CD4-positive, alpha-beta T cell (primary cell): ENCODE measurements around the gene KCNQ1. TPM values are rescaled to one million over a fixed set of nuclear protein-coding genes. Genes with fewer than 3 reads are reported as not detected.

Experiments used
- ATAC-seq: fragments of 200-7000 bp; cut with Tn5 transposase; one replicate; pipeline ENCODE4 v1.10.0; 2022; ENCODE audit warnings: mild to moderate bottlenecking; ENCODE audit not compliant: poor library complexity
- CTCF ChIA-PET: fragments of 350-600 bp; sonication (Branson Sonifier 250); formaldehyde crosslinking; loops from one replicate; lab custom pipeline; 2021; ENCODE audit warnings: antibody characterized with exemption, inconsistent platforms; lab: Charles Lee
- POLR2A ChIA-PET: fragments of 350-600 bp; sonication (Branson Sonifier 250); formaldehyde crosslinking; loops from one replicate; lab custom pipeline; 2021; ENCODE audit warnings: antibody characterized with exemption, inconsistent platforms; lab: Charles Lee
- DNase-seq, 14 experiments: peaks; one replicate each; pipeline ENCODE4 v3.0.0-alpha.2; 2013 to 2020; ENCODE audit warnings: mixed read lengths in 2 of 14
- H3K27ac ChIP-seq, 2 donors: one replicate each; pipeline versions ENCODE4 v1.5.1 to v1.7.0; 2013; ENCODE audit warnings: low read length in 2 of 2, low read depth in 1 of 2, mild to moderate bottlenecking in 1 of 2
- H3K27me3 ChIP-seq, 2 experiments: 1 replicate in 1 of 2; 2 replicates in 1 of 2; pipeline versions ENCODE4 v1.6.1 to v1.7.0; 2013; ENCODE audit warnings: low read length in 2 of 2, control low read depth in 1 of 2, mild to moderate bottlenecking in 1 of 2, moderate library complexity in 1 of 2; ENCODE audit not compliant: insufficient read depth in 2 of 2, control insufficient read depth in 1 of 2
- H3K36me3 ChIP-seq: one replicate; pipeline ENCODE4 v1.6.1; 2013; ENCODE audit warnings: low read length, control low read depth; ENCODE audit not compliant: insufficient read depth
- H3K4me1 ChIP-seq: one replicate; pipeline ENCODE4 v1.6.1; 2013; ENCODE audit warnings: low read length, control low read depth; ENCODE audit not compliant: insufficient read depth
- H3K4me3 ChIP-seq: one replicate; pipeline ENCODE4 v1.5.1; 2013; ENCODE audit warnings: mild to moderate bottlenecking, low read length, moderate library complexity
- H3K9me3 ChIP-seq, 2 experiments: 1 replicate in 1 of 2; 2 replicates in 1 of 2; pipeline versions ENCODE4 v1.6.1 to v1.7.0; 2013; ENCODE audit warnings: low read length in 2 of 2, mild to moderate bottlenecking in 2 of 2, control low read depth in 1 of 2, moderate library complexity in 1 of 2; ENCODE audit not compliant: control insufficient read depth in 1 of 2, insufficient read depth in 1 of 2
- H3K27ac Mint-ChIP-seq: one replicate; pipeline ENCODE4 v1.8.0; 2020; ENCODE audit warnings: mixed read lengths
- H3K27me3 Mint-ChIP-seq: one replicate; pipeline ENCODE4 v1.8.0; 2021; ENCODE audit warnings: mixed read lengths
- H3K36me3 Mint-ChIP-seq: one replicate; pipeline ENCODE4 v1.8.0; 2021; ENCODE audit warnings: low read depth, mixed read lengths
- H3K4me1 Mint-ChIP-seq: one replicate; pipeline ENCODE4 v1.8.0; 2021; ENCODE audit warnings: low read depth, mixed read lengths
- H3K4me3 Mint-ChIP-seq: one replicate; pipeline ENCODE4 v1.8.0; 2020; ENCODE audit warnings: mild to moderate bottlenecking, mixed read lengths
- H3K9me3 Mint-ChIP-seq: one replicate; pipeline ENCODE4 v1.8.0; 2020; ENCODE audit warnings: mixed read lengths
- intact Hi-C, 2 experiments: fragments of 100-400 bp; cut with DNase I in 1 of 2; cut with micrococcal nuclease in 1 of 2; formaldehyde crosslinking; loops; one replicate each; pipeline versions ENCODE4 v1.15.1 to v1.9.0; 2023 to 2025; cut with DNase I, micrococcal nuclease
- total RNA-seq, 174 experiments: library from RNA in 2 of 174; stranded (reverse) in 2 of 174; gene quantifications; one replicate each; pipeline ENCODE4 v1.2.3 and lab custom pipeline; 2021 to 2026
- TF ChIP-seq, protein P1 (sequence below): fragments of 200-600 bp; IDR thresholded peaks from one replicate; pipeline ENCODE4 v1.8.0; 2022; ENCODE audit warnings: antibody characterized with exemption, mild to moderate bottlenecking

The KCNQ1 gene
- total RNA-seq, 2 experiments from 2014 or later = 31.3 to 33.1 TPM

DNA sequence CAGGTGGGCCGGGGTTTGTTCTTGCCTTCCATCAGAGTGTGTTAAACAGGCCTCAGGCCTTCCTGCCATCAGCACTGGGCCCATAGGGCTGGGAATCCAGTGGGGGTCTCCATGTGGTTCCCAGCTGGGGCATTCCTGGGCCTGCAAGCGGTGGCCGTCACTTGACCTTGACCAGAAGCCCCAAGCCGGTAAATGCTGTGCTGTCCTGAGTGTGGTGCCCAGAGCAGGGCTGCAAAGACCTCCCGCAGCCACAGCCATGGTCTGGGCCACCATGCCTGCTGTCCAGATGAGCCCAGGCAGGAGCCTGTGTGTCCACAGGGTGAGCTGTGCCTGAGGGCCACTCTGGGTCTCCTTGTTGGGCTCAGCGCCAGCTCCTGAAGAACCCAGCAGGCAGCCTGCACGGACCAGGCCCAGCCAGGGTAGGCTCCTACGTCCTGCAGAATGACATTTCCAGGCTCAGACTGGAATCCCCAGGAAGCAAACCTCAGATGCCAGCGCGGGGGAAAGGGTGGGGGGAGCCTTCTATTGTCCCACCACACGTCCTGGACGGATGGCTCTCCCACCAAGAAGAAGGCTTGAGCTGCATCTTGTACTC lies 137.6 kb downstream of the KCNQ1 start:
- Mint-ChIP-seq H3K4me1 (no peaks in the 10 kb centered on the region), H3K9me3 (no peaks in the 10 kb centered on the region), H3K27ac (no peak overlapping the region), H3K4me3 (no peak overlapping the region), H3K36me3 (peaks cover 5% of the 10 kb centered on the region), H3K27me3 (no peaks in the 10 kb centered on the region)
- intact Hi-C loops = no loop called here
- DNase-seq (no peak), ATAC-seq (no peak)
- Histone ChIP-seq H3K36me3 (peaks cover 8% of the 10 kb centered on the region), H3K4me3 (no peak overlapping the region), H3K27me3 (no peaks in the 10 kb centered on the region), H3K27ac (no peak overlapping the region), H3K4me1 (no peaks in the 10 kb centered on the region), H3K9me3 (peaks cover 0 to 4% of the 10 kb centered on the region in 2 experiments)
- ChIA-PET CTCF (no interaction called here), POLR2A (no interaction called here)
- TF ChIP-seq, protein P1, sequence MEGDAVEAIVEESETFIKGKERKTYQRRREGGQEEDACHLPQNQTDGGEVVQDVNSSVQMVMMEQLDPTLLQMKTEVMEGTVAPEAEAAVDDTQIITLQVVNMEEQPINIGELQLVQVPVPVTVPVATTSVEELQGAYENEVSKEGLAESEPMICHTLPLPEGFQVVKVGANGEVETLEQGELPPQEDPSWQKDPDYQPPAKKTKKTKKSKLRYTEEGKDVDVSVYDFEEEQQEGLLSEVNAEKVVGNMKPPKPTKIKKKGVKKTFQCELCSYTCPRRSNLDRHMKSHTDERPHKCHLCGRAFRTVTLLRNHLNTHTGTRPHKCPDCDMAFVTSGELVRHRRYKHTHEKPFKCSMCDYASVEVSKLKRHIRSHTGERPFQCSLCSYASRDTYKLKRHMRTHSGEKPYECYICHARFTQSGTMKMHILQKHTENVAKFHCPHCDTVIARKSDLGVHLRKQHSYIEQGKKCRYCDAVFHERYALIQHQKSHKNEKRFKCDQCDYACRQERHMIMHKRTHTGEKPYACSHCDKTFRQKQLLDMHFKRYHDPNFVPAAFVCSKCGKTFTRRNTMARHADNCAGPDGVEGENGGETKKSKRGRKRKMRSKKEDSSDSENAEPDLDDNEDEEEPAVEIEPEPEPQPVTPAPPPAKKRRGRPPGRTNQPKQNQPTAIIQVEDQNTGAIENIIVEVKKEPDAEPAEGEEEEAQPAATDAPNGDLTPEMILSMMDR = no peak

DNA sequence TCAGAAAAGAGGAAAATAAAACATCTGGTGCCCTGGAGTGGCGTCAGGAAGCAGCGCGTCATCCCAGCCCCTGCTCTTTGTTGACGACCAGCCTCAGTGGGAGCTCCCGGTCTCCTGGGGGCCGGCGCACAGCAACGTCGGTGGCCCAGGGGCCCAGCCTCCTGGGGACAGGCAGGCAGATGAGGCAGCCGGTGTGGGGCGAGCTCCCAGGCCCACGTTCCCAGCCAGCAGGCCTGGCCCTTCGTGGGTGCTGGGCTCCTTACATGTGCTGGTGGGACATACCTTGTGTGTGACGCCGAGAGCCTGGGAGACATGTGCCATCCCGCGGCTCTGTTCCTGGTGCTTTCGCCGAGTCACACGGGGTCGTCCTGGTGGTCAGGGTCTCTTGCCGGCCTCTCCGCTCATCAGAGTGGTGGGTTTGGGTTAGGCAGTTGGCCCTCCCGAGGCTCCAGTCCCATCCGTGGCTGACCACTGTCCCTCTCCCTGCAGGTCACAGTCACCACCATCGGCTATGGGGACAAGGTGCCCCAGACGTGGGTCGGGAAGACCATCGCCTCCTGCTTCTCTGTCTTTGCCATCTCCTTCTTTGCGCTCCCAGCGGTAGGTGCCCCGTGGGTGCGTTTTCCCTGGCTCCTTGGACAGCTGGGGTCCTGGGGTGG lies 138.3 kb downstream of the KCNQ1 start:
- H3K4me3 ChIP-seq = no peak overlapping the region
- H3K4me1 ChIP-seq = no peaks in the 10 kb centered on the region
- H3K36me3 ChIP-seq = peaks cover 8% of the 10 kb centered on the region
- no peaks in the 10 kb centered on the region for H3K27me3 ChIP-seq
- no peak overlapping the region for H3K27ac Mint-ChIP-seq
- H3K9me3 Mint-ChIP-seq = no peaks in the 10 kb centered on the region
- ATAC-seq (no peak), DNase-seq (peak in 3 of 14 experiments; percentile 0 to 16 (median 3))
- H3K9me3 ChIP-seq = peaks cover 0 to 4% of the 10 kb centered on the region in 2 experiments
- H3K36me3 Mint-ChIP-seq = peaks cover 4% of the 10 kb centered on the region
- no peak overlapping the region for H3K4me3 Mint-ChIP-seq
- H3K27me3 Mint-ChIP-seq = no peaks in the 10 kb centered on the region
- CTCF ChIA-PET = no interaction called here
- TF ChIP-seq, protein P1 = no peak
- no peak overlapping the region for H3K27ac ChIP-seq
- POLR2A ChIA-PET = no interaction called here
- no peaks in the 10 kb centered on the region for H3K4me1 Mint-ChIP-seq
- intact Hi-C loops = no loop called here

DNA sequence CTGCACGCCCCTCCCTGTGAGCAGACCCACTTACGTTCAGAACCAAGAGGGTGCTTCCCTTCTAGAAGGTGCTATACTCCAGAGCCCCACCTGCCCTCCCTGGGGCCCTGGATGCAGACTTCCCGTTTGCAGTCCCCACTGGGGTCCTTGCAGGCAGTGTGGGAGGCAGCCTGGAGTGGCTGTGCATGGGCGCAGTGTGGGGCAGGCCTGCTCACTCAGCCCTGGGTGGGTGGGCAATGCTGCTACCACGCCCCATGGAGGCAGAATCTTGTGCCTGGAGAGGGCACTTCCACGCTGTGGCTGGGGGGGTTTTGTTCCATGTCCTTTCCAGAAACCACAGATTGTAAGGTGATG lies 138.8 kb downstream of the KCNQ1 start:
- intact Hi-C loops = no loop called here
- Histone ChIP-seq H3K27ac (no peak overlapping the region), H3K4me3 (no peak overlapping the region), H3K36me3 (peaks cover 10% of the 10 kb centered on the region), H3K4me1 (no peaks in the 10 kb centered on the region), H3K9me3 (peaks cover 0 to 4% of the 10 kb centered on the region in 2 experiments), H3K27me3 (no peaks in the 10 kb centered on the region)
- ChIA-PET POLR2A (no interaction called here), CTCF (no interaction called here)
- Mint-ChIP-seq H3K4me3 (no peak overlapping the region), H3K4me1 (no peaks in the 10 kb centered on the region), H3K27ac (no peak overlapping the region), H3K27me3 (no peaks in the 10 kb centered on the region), H3K9me3 (no peaks in the 10 kb centered on the region), H3K36me3 (peaks cover 9% of the 10 kb centered on the region)
- no peak for ATAC-seq
- TF ChIP-seq, protein P1 = no peak
- DNase-seq = peak in 2 of 14 experiments; percentile 1 to 23
